H1 (cell line): Measurements from ENCODE around the gene ASCC3. TPM values are rescaled to one million over a fixed set of nuclear protein-coding genes. Genes with fewer than 3 reads are reported as not detected.

Experiments
- CTCF ChIA-PET: fragments of 300-600 bp; sonication (Branson Sonifier 250); formaldehyde crosslinking; loops from one replicate; lab custom pipeline; 2021; ENCODE audit not compliant: partially characterized antibody; lab: Charles Lee
- POLR2A ChIA-PET: fragments of 300-600 bp; sonication (Branson Sonifier 250); formaldehyde crosslinking; loops from one replicate; lab custom pipeline; 2021; ENCODE audit warnings: inconsistent platforms; ENCODE audit not compliant: partially characterized antibody; lab: Charles Lee
- DNase-seq, 2 experiments: peaks; one replicate each; pipeline versions ENCODE4 v3.0.0 to v3.0.0-alpha.2; 2010 to 2022; ENCODE audit warnings: low spot score in 2 of 2, low read depth in 1 of 2, mixed read lengths in 1 of 2
- FAIRE-seq: peaks from 2 replicates; lab custom pipeline; 2011; peaks lifted over from hg19 to GRCh38; lab: Jason Lieb, UNC
- H2AFZ ChIP-seq: 2 replicates; pipeline ENCODE4 v1.8.1; 2012; ENCODE audit warnings: low read length, inconsistent platforms
- H2AK5ac ChIP-seq: 2 replicates; pipeline ENCODE4 v1.6.1; 2013; ENCODE audit warnings: low read depth, low read length
- H2BK120ac ChIP-seq: replicated peaks from 2 replicates; pipeline ENCODE3; 2013; ENCODE audit warnings: low read depth, low read length, inconsistent platforms
- H2BK12ac ChIP-seq: 2 replicates; pipeline ENCODE4 v1.6.1; 2013; ENCODE audit warnings: low read depth, low read length
- H2BK15ac ChIP-seq: 2 replicates; pipeline ENCODE4 v1.6.1; 2013; ENCODE audit warnings: low read length
- H2BK20ac ChIP-seq: 2 replicates; pipeline ENCODE4 v1.6.1; 2013; ENCODE audit warnings: low read length
- H2BK5ac ChIP-seq: 2 replicates; pipeline ENCODE4 v1.6.1; 2013; ENCODE audit warnings: low read depth, low read length
- H3K14ac ChIP-seq: 2 replicates; pipeline ENCODE4 v1.6.1; 2013; ENCODE audit warnings: inconsistent platforms; ENCODE audit not compliant: insufficient read length
- H3K18ac ChIP-seq: 2 replicates; pipeline ENCODE4 v1.6.1; 2013; ENCODE audit warnings: low read length; ENCODE audit errors: extremely low read depth
- H3K23ac ChIP-seq: 2 replicates; pipeline ENCODE4 v1.6.1; 2013; ENCODE audit warnings: inconsistent platforms; ENCODE audit not compliant: insufficient read length
- H3K23me2 ChIP-seq: 2 replicates; pipeline ENCODE4 v1.6.1; 2013; ENCODE audit warnings: low read depth, low read length
- H3K27ac ChIP-seq: 2 replicates; pipeline ENCODE4 v1.6.1; 2011; ENCODE audit warnings: low read depth, low read length, inconsistent platforms
- H3K27me3 ChIP-seq, 4 experiments: replicated peaks in 1 of 4; 1 replicate in 1 of 4; 2 replicates in 3 of 4; pipeline versions ENCODE4 v1.6.1 to v1.8.1; 2011 to 2013; ENCODE audit warnings: low read length in 3 of 4, mild to moderate bottlenecking in 3 of 4, inconsistent platforms in 2 of 4, mixed read lengths in 2 of 4, moderate library complexity in 1 of 4; ENCODE audit not compliant: control insufficient read depth in 3 of 4, insufficient read depth in 3 of 4; ENCODE audit errors: extremely low read depth in 1 of 4
- H3K36me3 ChIP-seq, 4 experiments: 2 replicates each; pipeline versions ENCODE4 v1.6.1 to v1.8.1; 2011 to 2013; ENCODE audit warnings: mild to moderate bottlenecking in 4 of 4, low read length in 3 of 4, moderate library complexity in 2 of 4, control low read depth in 1 of 4, inconsistent platforms in 1 of 4; ENCODE audit not compliant: insufficient read depth in 4 of 4, control insufficient read depth in 2 of 4
- H3K4ac ChIP-seq: replicated peaks from 2 replicates; pipeline ENCODE3; 2013; ENCODE audit warnings: low read length, low read depth, mixed read lengths, inconsistent platforms; ENCODE audit not compliant: insufficient read length
- H3K4me1 ChIP-seq, 4 experiments: replicated peaks in 1 of 4; 1 replicate in 1 of 4; 2 replicates in 3 of 4; pipeline versions ENCODE4 v1.6.1 to v1.8.1; 2011 to 2013; ENCODE audit warnings: low read length in 3 of 4, inconsistent platforms in 2 of 4, mixed read lengths in 1 of 4; ENCODE audit not compliant: insufficient read depth in 4 of 4, control insufficient read depth in 3 of 4
- H3K4me2 ChIP-seq, 2 experiments: 2 replicates each; pipeline versions ENCODE4 v1.6.1 to v1.8.1; 2011 to 2013; ENCODE audit warnings: low read depth in 2 of 2, low read length in 2 of 2, control low read depth in 1 of 2, inconsistent platforms in 1 of 2, mild to moderate bottlenecking in 1 of 2; ENCODE audit not compliant: insufficient read depth in 1 of 2
- H3K4me3 ChIP-seq, 4 experiments: fragments of 200-600, 300-600 bp in 1 of 4; sonication (generic), shearing (Covaris generic), sonication (Bioruptor Twin) in 1 of 4; 2 replicates each; pipeline versions ENCODE4 v1.5.1 to v1.8.1; 2011 to 2016; ENCODE audit warnings: low read length in 4 of 4, low read depth in 3 of 4, control low read depth in 2 of 4, inconsistent platforms in 2 of 4, mild to moderate bottlenecking in 2 of 4, mixed read lengths in 1 of 4, moderate library complexity in 1 of 4; ENCODE audit not compliant: insufficient read depth in 2 of 4; ENCODE audit errors: extremely low read depth in 1 of 4
- H3K56ac ChIP-seq: replicated peaks from 2 replicates; pipeline ENCODE3; 2013; ENCODE audit warnings: low read depth, mild to moderate bottlenecking, mixed read lengths, low read length, inconsistent platforms; ENCODE audit not compliant: insufficient read length
- H3K79me1 ChIP-seq: 2 replicates; pipeline ENCODE4 v1.6.1; 2013; ENCODE audit warnings: low read depth, low read length, control low read depth
- H3K79me2 ChIP-seq, 2 experiments: 2 replicates each; pipeline versions ENCODE4 v1.6.1 to v1.8.1; 2012 to 2013; ENCODE audit warnings: low read length in 2 of 2, mild to moderate bottlenecking in 2 of 2, inconsistent platforms in 1 of 2; ENCODE audit not compliant: insufficient read depth in 2 of 2, control insufficient read depth in 1 of 2
- H3K9ac ChIP-seq, 4 experiments: replicated peaks in 1 of 4; 1 replicate in 1 of 4; 2 replicates in 3 of 4; pipeline versions ENCODE4 v1.6.1 to v1.8.1; 2011 to 2013; ENCODE audit warnings: low read depth in 3 of 4, low read length in 3 of 4, control low read depth in 2 of 4, mild to moderate bottlenecking in 2 of 4, moderate library complexity in 2 of 4, inconsistent platforms in 1 of 4; ENCODE audit errors: extremely low read depth in 1 of 4
- H3K9me3 ChIP-seq, 2 experiments: 2 replicates each; pipeline versions ENCODE4 v1.6.1 to v1.8.1; 2012 to 2013; ENCODE audit warnings: mild to moderate bottlenecking in 2 of 2, moderate library complexity in 2 of 2, control low read depth in 1 of 2, inconsistent platforms in 1 of 2, low read depth in 1 of 2, low read length in 1 of 2, mixed read lengths in 1 of 2; ENCODE audit not compliant: insufficient read depth in 2 of 2
- H4K20me1 ChIP-seq, 2 experiments: replicated peaks in 1 of 2; 2 replicates each; pipeline versions ENCODE3 to v1.8.1; 2011 to 2013; ENCODE audit warnings: inconsistent platforms in 2 of 2, low read length in 2 of 2, mild to moderate bottlenecking in 1 of 2; ENCODE audit not compliant: insufficient read depth in 2 of 2, control insufficient read depth in 1 of 2
- H4K5ac ChIP-seq: 2 replicates; pipeline ENCODE4 v1.6.1; 2013; ENCODE audit warnings: low read length, low read depth, mixed read lengths, inconsistent platforms; ENCODE audit not compliant: insufficient read length
- H4K8ac ChIP-seq: 2 replicates; pipeline ENCODE4 v1.8.0; 2013; ENCODE audit warnings: mild to moderate bottlenecking, moderate library complexity, low read length, inconsistent platforms; ENCODE audit not compliant: insufficient read depth; ENCODE audit errors: extremely low read depth
- H4K91ac ChIP-seq: replicated peaks from 2 replicates; pipeline ENCODE3; 2013; ENCODE audit warnings: low read length, mixed read lengths, inconsistent platforms; ENCODE audit not compliant: insufficient read length
- MAFK ChIP-seq: IDR thresholded peaks from 2 replicates; pipeline ENCODE4 v1.6.1; 2012; ENCODE audit warnings: low read depth, mild to moderate bottlenecking, improper control_type of control experiment, low read length
- RFX5 ChIP-seq: IDR thresholded peaks from 2 replicates; pipeline ENCODE4 v1.6.1; 2011; ENCODE audit warnings: low read depth, low read length, improper control_type of control experiment, borderline replicate concordance
- SUZ12 ChIP-seq: fragments of 200-600 bp; sonication (generic); IDR thresholded peaks from 2 replicates; pipeline ENCODE4 v1.6.1; 2012; ENCODE audit warnings: mild to moderate bottlenecking, inconsistent platforms, low read length, moderate library complexity, mixed read lengths
- TCF12 ChIP-seq: IDR thresholded peaks from 2 replicates; pipeline ENCODE4 v1.6.1; 2011; ENCODE audit warnings: low read depth, mild to moderate bottlenecking, low read length
- WGBS, 2 experiments: shearing (Covaris generic) in 1 of 2; methylation state at CpG; one replicate each; pipeline versions ENCODE4 v1.1.6 to v1.1.7; 2013 to 2015; ENCODE audit warnings: low lambda C conversion rate in 2 of 2, mixed read lengths in 2 of 2, inconsistent platforms in 1 of 2, low coverage in 1 of 2, missing lambda C conversion rate in 1 of 2; ENCODE audit not compliant: insufficient replicate concordance in 2 of 2, insufficient coverage in 1 of 2, insufficient read length in 1 of 2; ENCODE audit errors: extremely low coverage in 1 of 2, missing lambda C conversion rate in 1 of 2; 5-methylcytosine and 5-hydroxymethylcytosine counted together
- polyA plus RNA-seq, 7 experiments: library from polyadenylated mRNA; depleted of rRNA in 3 of 7; stranded (reverse) in 5 of 7; unstranded in 2 of 7; fragments of >200 nt in 5 of 7; fragments of 200-250 nt in 2 of 7; gene quantifications; 1 replicate in 5 of 7; 2 replicates in 1 of 7; 4 replicates in 1 of 7; pipeline versions ENCODE4 v1.2.1 to v1.2.3, GENCODE V29; 2011 to 2013; ENCODE audit warnings: missing spikeins in 2 of 7, mixed read lengths in 2 of 7
- total RNA-seq: library from RNA; stranded (reverse); fragmentation: NEBNext Ultra II Directional; extraction: Animal tissue kit (Norgen Biotek cat#: 25700); gene quantifications from 2 replicates; pipeline ENCODE4 v1.2.1, GENCODE V29; 2021

The ASCC3 gene
- total and polyA plus RNA-seq, 2 of the 8 experiments (the other 6 are each of a cell fraction or from before 2014, with no cell fraction given) = 37.5 to 77.8 TPM

- Histone ChIP-seq H2BK120ac (no peak overlapping the region), H3K23me2 (no peaks in the 10 kb centered on the region), H3K27me3 (no peaks in the 10 kb centered on the region), H3K4me1 (no peaks in the 10 kb centered on the region), H3K9me3 (no peaks in the 10 kb centered on the region), H4K20me1 (peaks cover 0 to 2% of the 10 kb centered on the region in 2 experiments), H4K91ac (no peak overlapping the region), H2BK20ac (no peak overlapping the region), H3K4me3 (no peak overlapping the region), H3K23ac (no peak overlapping the region), H3K56ac (no peak overlapping the region), H2BK12ac (no peak overlapping the region), H3K4ac (no peak overlapping the region), H3K14ac (no peak overlapping the region), H2BK15ac (no peak overlapping the region), H3K36me3 (no peaks in the 10 kb centered on the region), H4K8ac (no peak overlapping the region), H3K9ac (no peak overlapping the region), H3K18ac (no peak overlapping the region), H3K79me1 (no peaks in the 10 kb centered on the region), H3K4me2 (no peak overlapping the region), H2AFZ (no peak overlapping the region), H4K5ac (no peak overlapping the region), H3K27ac (no peak overlapping the region), H3K79me2 (peaks cover 0 to 37% of the 10 kb centered on the region in 2 experiments; a peak in 2 of 4 replicates), H2AK5ac (no peak overlapping the region), H2BK5ac (no peak overlapping the region)
- DNase-seq (no peak), FAIRE-seq (no peak)
- 86% methylated on average over 2 of the region's 2 CpGs; no CpG with 5 or more reads in 1 of the 2 experiments for WGBS, 2 experiments
- CTCF ChIA-PET = no interaction called here
- POLR2A ChIA-PET = no interaction called here
- TF ChIP-seq MAFK (no peak), RFX5 (no peak), SUZ12 (no peak), TCF12 (no peak)
Observed at GRCh38 chr6:100810015-100810414, 71.1 kb downstream of the ASCC3 start.
